Thyroid gland (tissue), 4 donors: ENCODE measurements around the gene DOCK8.

ENCODE experiments used
- CTCF ChIP-seq, 6 experiments: fragments of 200-600 bp in 3 of 6; fragments of 450-650 bp in 3 of 6; sonication (generic) in 3 of 6; IDR thresholded peaks; one replicate each; pipeline ENCODE4 v1.5.1; 2016 to 2019; ENCODE audit warnings: antibody characterized with exemption in 6 of 6, mild to moderate bottlenecking in 2 of 6, inconsistent platforms in 1 of 6, moderate library complexity in 1 of 6
- POLR2A ChIP-seq, 2 donors: fragments of 450-650 bp; IDR thresholded peaks; one replicate each; pipeline ENCODE4 v1.6.1; 2017; ENCODE audit warnings: antibody characterized with exemption in 2 of 2, mild to moderate bottlenecking in 2 of 2, moderate library complexity in 1 of 2

- TF ChIP-seq CTCF (IDR thresholded peaks at IDR 0.05) = no peak
- TF ChIP-seq POLR2A (IDR thresholded peaks at IDR 0.05) = no peak
Measured at GRCh38 chr9:237141-237857, 22.6 kb downstream of the DOCK8 start.
